ENCODE results near the gene DIS3L2.

The DIS3L2 gene

DNA sequence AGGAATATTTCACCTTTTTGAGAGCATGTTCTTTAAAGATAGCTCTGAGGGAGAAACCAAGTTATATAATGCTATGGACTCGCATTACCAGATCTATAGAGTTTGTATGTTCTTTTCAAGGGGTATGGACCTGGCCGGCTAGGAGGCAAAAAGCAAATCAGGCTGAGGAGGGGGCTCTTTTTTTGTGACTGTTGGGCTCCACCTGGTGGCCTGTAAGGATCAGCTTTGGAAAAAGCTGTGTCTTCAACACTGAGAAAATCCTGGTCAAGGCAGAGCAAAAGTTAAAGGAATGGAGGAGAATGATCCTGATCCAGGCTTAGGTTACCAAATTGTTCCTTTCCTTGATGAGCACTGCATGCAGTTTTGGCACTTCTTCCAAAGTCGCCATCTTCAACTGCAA lies 180.5 kb downstream of the DIS3L2 start:
- H3K4me1 ChIP-seq (ENCODE audit: insufficient read depth, low read length, severe bottlenecking) = peaks cover 25% of the 10 kb centered on the region
- H3K9ac ChIP-seq (ENCODE audit: low read length) = no peak overlapping the region
- no peaks in the 10 kb centered on the region for H3K9me2 ChIP-seq (ENCODE audit: low read depth, low read length)
- H3K27ac ChIP-seq (ENCODE audit: low read depth, low read length, poor library complexity, severe bottlenecking) = no peak overlapping the region
- H2AFZ ChIP-seq (ENCODE audit: low read length) = no peak overlapping the region
- no peaks in the 10 kb centered on the region for H4K20me1 ChIP-seq (ENCODE audit: insufficient read depth, low read length)
- no peaks in the 10 kb centered on the region for H3F3A ChIP-seq (ENCODE audit: insufficient read depth, low read length)
- TF ChIP-seq, protein P1, sequence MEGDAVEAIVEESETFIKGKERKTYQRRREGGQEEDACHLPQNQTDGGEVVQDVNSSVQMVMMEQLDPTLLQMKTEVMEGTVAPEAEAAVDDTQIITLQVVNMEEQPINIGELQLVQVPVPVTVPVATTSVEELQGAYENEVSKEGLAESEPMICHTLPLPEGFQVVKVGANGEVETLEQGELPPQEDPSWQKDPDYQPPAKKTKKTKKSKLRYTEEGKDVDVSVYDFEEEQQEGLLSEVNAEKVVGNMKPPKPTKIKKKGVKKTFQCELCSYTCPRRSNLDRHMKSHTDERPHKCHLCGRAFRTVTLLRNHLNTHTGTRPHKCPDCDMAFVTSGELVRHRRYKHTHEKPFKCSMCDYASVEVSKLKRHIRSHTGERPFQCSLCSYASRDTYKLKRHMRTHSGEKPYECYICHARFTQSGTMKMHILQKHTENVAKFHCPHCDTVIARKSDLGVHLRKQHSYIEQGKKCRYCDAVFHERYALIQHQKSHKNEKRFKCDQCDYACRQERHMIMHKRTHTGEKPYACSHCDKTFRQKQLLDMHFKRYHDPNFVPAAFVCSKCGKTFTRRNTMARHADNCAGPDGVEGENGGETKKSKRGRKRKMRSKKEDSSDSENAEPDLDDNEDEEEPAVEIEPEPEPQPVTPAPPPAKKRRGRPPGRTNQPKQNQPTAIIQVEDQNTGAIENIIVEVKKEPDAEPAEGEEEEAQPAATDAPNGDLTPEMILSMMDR (IDR thresholded peaks at IDR 0.05; ENCODE audit: low read length) = peak; percentile 78
- TF ChIP-seq EZH2 (IDR thresholded peaks at IDR 0.05; ENCODE audit: borderline replicate concordance, low read length) = no peak
- H3K36me3 ChIP-seq (ENCODE audit: insufficient read depth, low read length) = no peaks in the 10 kb centered on the region
- H3K27me3 ChIP-seq (ENCODE audit: insufficient read depth, low read length) = no peaks in the 10 kb centered on the region
- H3K4me2 ChIP-seq (ENCODE audit: low read length) = no peak overlapping the region
- no peaks in the 10 kb centered on the region for H3K9me3 ChIP-seq (ENCODE audit: low read length)
- no peaks in the 10 kb centered on the region for H3K79me2 ChIP-seq (ENCODE audit: insufficient read depth, low read length)
- no peak overlapping the region for H3K4me3 ChIP-seq (ENCODE audit: low read depth, low read length, poor library complexity, severe bottlenecking)

DNA sequence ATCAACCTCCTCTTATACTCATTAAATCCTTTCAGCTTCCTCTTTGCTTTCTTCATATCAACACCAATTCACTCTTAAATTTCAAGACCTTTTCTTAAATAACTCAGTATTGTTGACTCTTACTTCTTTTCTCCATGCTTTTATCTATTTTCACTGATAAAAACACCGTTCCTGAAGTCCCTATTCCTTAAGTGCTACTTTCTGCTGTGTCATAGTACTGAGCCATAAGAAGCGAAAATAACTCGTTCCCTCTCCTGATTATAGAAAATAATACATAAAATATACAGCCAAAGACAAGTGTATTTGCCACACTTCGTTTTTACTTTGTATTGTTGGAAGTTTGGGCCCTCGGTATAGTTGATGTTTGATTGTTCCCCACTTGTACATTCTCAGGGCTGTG lies 181.0 kb downstream of the DIS3L2 start:
- no peak overlapping the region for H3K9ac ChIP-seq (ENCODE audit: low read length)

DNA sequence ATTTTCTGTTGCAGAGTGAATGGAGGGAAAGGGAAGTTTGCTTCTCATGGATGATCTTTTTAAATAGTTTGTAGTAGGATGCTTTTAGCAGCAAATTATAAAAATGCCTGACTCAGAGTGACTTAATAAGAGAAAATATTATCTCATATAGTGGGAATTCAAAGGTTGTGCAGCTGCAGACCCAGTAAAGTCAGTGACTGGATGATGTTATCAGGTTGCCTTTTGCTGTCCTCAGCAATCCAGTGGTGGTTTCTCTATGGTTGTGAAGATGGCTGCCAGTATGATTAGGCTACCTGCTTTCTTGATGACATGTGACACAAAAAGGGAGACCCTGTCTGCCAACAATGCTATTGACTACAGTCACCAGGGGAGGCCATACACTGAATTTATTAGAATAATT lies 184.8 kb downstream of the DIS3L2 start:
- no peaks in the 10 kb centered on the region for H3K36me3 ChIP-seq (ENCODE audit: insufficient read depth, low read length)
- no peaks in the 10 kb centered on the region for H3K9me2 ChIP-seq (ENCODE audit: low read depth, low read length)
- no peaks in the 10 kb centered on the region for H3K79me2 ChIP-seq (ENCODE audit: insufficient read depth, low read length)
- H3K4me1 ChIP-seq (ENCODE audit: insufficient read depth, low read length, severe bottlenecking) = no peaks in the 10 kb centered on the region
- no peak overlapping the region for H3K27ac ChIP-seq (ENCODE audit: low read depth, low read length, poor library complexity, severe bottlenecking)
- TF ChIP-seq, protein P1 (IDR thresholded peaks at IDR 0.05; ENCODE audit: low read length) = no peak
- no peak for TF ChIP-seq EZH2 (IDR thresholded peaks at IDR 0.05; ENCODE audit: borderline replicate concordance, low read length)
- no peak overlapping the region for H2AFZ ChIP-seq (ENCODE audit: low read length)
- H3K4me3 ChIP-seq (ENCODE audit: low read depth, low read length, poor library complexity, severe bottlenecking) = no peak overlapping the region
- H3K27me3 ChIP-seq (ENCODE audit: insufficient read depth, low read length) = no peaks in the 10 kb centered on the region
- no peaks in the 10 kb centered on the region for H4K20me1 ChIP-seq (ENCODE audit: insufficient read depth, low read length)
- H3K9me3 ChIP-seq (ENCODE audit: low read length) = no peaks in the 10 kb centered on the region
- no peak overlapping the region for H3K9ac ChIP-seq (ENCODE audit: low read length)
- H3K4me2 ChIP-seq (ENCODE audit: low read length) = no peak overlapping the region
- no peaks in the 10 kb centered on the region for H3F3A ChIP-seq (ENCODE audit: insufficient read depth, low read length)

More for the DNA sequence above, 181.0 kb downstream of the DIS3L2 start:
- no peak overlapping the region for H3K4me2 ChIP-seq (ENCODE audit: low read length)
- no peaks in the 10 kb centered on the region for H3K9me2 ChIP-seq (ENCODE audit: low read depth, low read length)
- H3K79me2 ChIP-seq (ENCODE audit: insufficient read depth, low read length) = no peaks in the 10 kb centered on the region
- no peaks in the 10 kb centered on the region for H3K27me3 ChIP-seq (ENCODE audit: insufficient read depth, low read length)
- TF ChIP-seq, protein P1 (IDR thresholded peaks at IDR 0.05; ENCODE audit: low read length) = no peak
- no peak for TF ChIP-seq EZH2 (IDR thresholded peaks at IDR 0.05; ENCODE audit: borderline replicate concordance, low read length)
- H3K36me3 ChIP-seq (ENCODE audit: insufficient read depth, low read length) = no peaks in the 10 kb centered on the region
- no peak overlapping the region for H3K4me3 ChIP-seq (ENCODE audit: low read depth, low read length, poor library complexity, severe bottlenecking)
- no peak overlapping the region for H2AFZ ChIP-seq (ENCODE audit: low read length)
- H3K9me3 ChIP-seq (ENCODE audit: low read length) = no peaks in the 10 kb centered on the region
- peaks cover 21% of the 10 kb centered on the region for H3K4me1 ChIP-seq (ENCODE audit: insufficient read depth, low read length, severe bottlenecking)
- no peak overlapping the region for H3K27ac ChIP-seq (ENCODE audit: low read depth, low read length, poor library complexity, severe bottlenecking)
- no peaks in the 10 kb centered on the region for H4K20me1 ChIP-seq (ENCODE audit: insufficient read depth, low read length)
- H3F3A ChIP-seq (ENCODE audit: insufficient read depth, low read length) = no peaks in the 10 kb centered on the region

All from OCI-LY1 (cell line).